Lower lobe of right lung (tissue), 2 donors: ENCODE results near the gene ENTPD3. TPM values are rescaled to one million over a fixed set of nuclear protein-coding genes. Genes with fewer than 3 reads are reported as not detected.

Experiments used
- ATAC-seq, 2 donors: fragments of 200-7000 bp; cut with Tn5 transposase; one replicate each; pipeline ENCODE4 v1.9.1; 2020 to 2022; ENCODE audit warnings: mild to moderate bottlenecking in 2 of 2, moderate library complexity in 2 of 2
- DNase-seq: peaks from one replicate; pipeline ENCODE4 v3.0.0-alpha.2; 2020
- H3K27ac ChIP-seq: fragments of 200-600 bp; one replicate; pipeline ENCODE4 v1.8.0; 2022
- H3K27me3 ChIP-seq: fragments of 200-600 bp; one replicate; pipeline ENCODE4 v1.8.0; 2022; ENCODE audit warnings: low read depth
- H3K36me3 ChIP-seq: fragments of 200-600 bp; one replicate; pipeline ENCODE4 v1.8.0; 2022; ENCODE audit warnings: mild to moderate bottlenecking
- H3K4me1 ChIP-seq: fragments of 200-600 bp; one replicate; pipeline ENCODE4 v1.8.0; 2022
- H3K4me3 ChIP-seq: fragments of 200-600 bp; one replicate; pipeline ENCODE4 v1.8.0; 2022; ENCODE audit warnings: mild to moderate bottlenecking
- H3K9me3 ChIP-seq: fragments of 200-600 bp; one replicate; pipeline ENCODE4 v1.8.0; 2022
- CTCF ChIP-seq: fragments of 200-600 bp; IDR thresholded peaks from one replicate; pipeline ENCODE4 v1.8.0; 2022; ENCODE audit warnings: antibody characterized with exemption, mild to moderate bottlenecking
- intact Hi-C: fragments of 100-400 bp; cut with DNase I; formaldehyde crosslinking; loops from one replicate; pipeline ENCODE4 v1.11.0; 2022
- total RNA-seq: library from RNA; stranded (reverse); fragmentation: NEBNext Ultra II Directional; extraction: Animal tissue kit (Norgen Biotek cat#: 25700); gene quantifications from one replicate; pipeline ENCODE4 v1.2.1, GENCODE V29; 2021
- donor health status: DM: no; HTN: yes; CAD: no; lungs with severe emphysema.

ENTPD3 gene
- total RNA-seq, 1 donor from 2014 or later, result 4.3 TPM

GRCh38 chr3:40377822-40378221, 9.2 kb upstream of the ENTPD3 start:
- no peaks in the 10 kb centered on the region for H3K4me1 ChIP-seq
- no peak for DNase-seq
- no peak for ATAC-seq
- intact Hi-C loops, result no loop called here
- no peak overlapping the region for H3K4me3 ChIP-seq
- no peak overlapping the region for H3K27ac ChIP-seq
- no peaks in the 10 kb centered on the region for H3K27me3 ChIP-seq
- H3K36me3 ChIP-seq, result no peaks in the 10 kb centered on the region
- no peaks in the 10 kb centered on the region for H3K9me3 ChIP-seq
- TF ChIP-seq CTCF, result no peak

- Histone ChIP-seq H3K27ac (no peak overlapping the region), H3K36me3 (no peaks in the 10 kb centered on the region), H3K4me3 (no peak overlapping the region), H3K9me3 (no peaks in the 10 kb centered on the region), H3K27me3 (no peaks in the 10 kb centered on the region), H3K4me1 (no peaks in the 10 kb centered on the region)
- intact Hi-C loops, result no loop called here
- DNase-seq (no peak), ATAC-seq (no peak)
- no peak for TF ChIP-seq CTCF
These were observed 7.2 kb upstream of the ENTPD3 start for GRCh38 chr3:40379674-40380306.

- ATAC-seq (no peak), DNase-seq (no peak)
- no peaks in the 10 kb centered on the region for H3K4me1 ChIP-seq
- no peak overlapping the region for H3K27ac ChIP-seq
- H3K27me3 ChIP-seq, result peaks cover 5% of the 10 kb centered on the region
- no peak overlapping the region for H3K4me3 ChIP-seq
- no peak for TF ChIP-seq CTCF
- H3K36me3 ChIP-seq, result no peaks in the 10 kb centered on the region
- intact Hi-C loops, result no loop called here
- H3K9me3 ChIP-seq, result no peaks in the 10 kb centered on the region
These were observed 4.9 kb upstream of the ENTPD3 start for GRCh38 chr3:40381904-40382616.

GRCh38 chr3:40382617-40382979, 4.4 kb upstream of the ENTPD3 start:
- Histone ChIP-seq H3K27me3 (peaks cover 10% of the 10 kb centered on the region), H3K4me1 (no peaks in the 10 kb centered on the region), H3K36me3 (no peaks in the 10 kb centered on the region), H3K27ac (no peak overlapping the region), H3K9me3 (no peaks in the 10 kb centered on the region), H3K4me3 (no peak overlapping the region)
- no peak for TF ChIP-seq CTCF
- ATAC-seq, result no peak
- intact Hi-C loops, result no loop called here
- DNase-seq, result no peak

GRCh38 chr3:40386213-40386612, 771 bp upstream of the ENTPD3 start:
- Histone ChIP-seq H3K4me1 (no peaks in the 10 kb centered on the region), H3K36me3 (no peaks in the 10 kb centered on the region), H3K9me3 (no peaks in the 10 kb centered on the region), H3K27me3 (peaks cover 14% of the 10 kb centered on the region), H3K4me3 (no peak overlapping the region), H3K27ac (no peak overlapping the region)
- no peak for TF ChIP-seq CTCF
- DNase-seq (no peak), ATAC-seq (no peak)
- intact Hi-C loops, result no loop called here
